Spleen (tissue), 7 donors: ENCODE data around the gene AKAP12.

ENCODE experiments used
- POLR2A ChIP-seq, 3 donors: fragments of 450-650 bp; IDR thresholded peaks; one replicate each; pipeline ENCODE4 v1.5.1; 2017; ENCODE audit warnings: antibody characterized with exemption in 3 of 3, mild to moderate bottlenecking in 1 of 3
- TF ChIP-seq, protein P1 (sequence below), 11 experiments: fragments of 200-600 bp in 7 of 11; fragments of 450-650 bp in 4 of 11; sonication (generic) in 4 of 11; IDR thresholded peaks in 8 of 11; conservative IDR thresholded peaks in 3 of 11; 1 replicate in 7 of 11; 2 replicates in 4 of 11; pipeline versions ENCODE4 v1.4.0 to v1.8.0; 2016 to 2021; ENCODE audit warnings: antibody characterized with exemption in 11 of 11, inconsistent platforms in 4 of 11, mild to moderate bottlenecking in 1 of 11
- donor health status: DM: no; HTN: no; CAD: no; lungs with moderate emphysema.
- donor health status: DM: no; HTN: no; CAD: no.
- donor health status: DM: no; HTN: no; CAD: no.

DNA sequence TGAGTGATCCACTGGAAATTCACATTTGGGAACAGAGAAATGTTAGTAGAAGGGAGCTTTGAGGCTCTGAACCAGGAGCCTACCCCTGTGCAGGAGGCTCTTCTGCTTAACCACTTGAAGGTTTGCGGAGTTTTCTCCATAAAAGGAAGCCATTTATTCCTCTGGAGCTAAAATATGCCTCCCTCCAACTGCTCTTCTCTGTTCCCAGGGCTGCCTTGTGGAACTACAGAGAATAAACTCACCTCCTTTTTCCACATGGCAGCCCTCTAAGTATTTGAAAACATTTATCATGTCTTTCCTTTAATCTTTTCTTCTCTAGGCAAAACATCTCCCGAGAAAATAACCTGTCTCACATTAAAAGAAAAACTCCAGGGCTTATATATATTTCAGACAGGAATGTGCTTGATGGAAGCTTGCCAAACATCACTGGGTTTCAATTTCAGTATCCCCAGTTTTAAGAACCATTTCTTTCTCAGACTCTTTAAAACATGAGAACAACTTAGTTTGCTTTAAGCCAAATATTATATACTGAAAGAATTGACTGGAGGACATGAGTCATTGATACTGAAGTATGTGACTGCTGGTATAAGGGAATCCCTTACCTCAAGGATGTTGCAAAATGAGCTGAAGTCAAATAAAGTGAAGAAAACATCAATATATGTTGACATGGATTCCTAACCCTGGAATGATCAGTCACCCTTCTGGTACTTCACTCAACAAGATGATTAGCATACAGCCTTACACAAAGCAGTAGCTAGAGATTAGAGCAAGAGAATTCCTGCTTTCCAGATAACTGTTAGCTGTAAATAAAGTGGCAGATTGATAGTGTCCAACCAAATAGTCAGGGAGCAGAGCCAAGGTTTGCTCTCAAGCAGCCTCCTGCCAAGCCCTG lies 77.6 kb downstream of the AKAP12 start:
- TF ChIP-seq, protein P1, sequence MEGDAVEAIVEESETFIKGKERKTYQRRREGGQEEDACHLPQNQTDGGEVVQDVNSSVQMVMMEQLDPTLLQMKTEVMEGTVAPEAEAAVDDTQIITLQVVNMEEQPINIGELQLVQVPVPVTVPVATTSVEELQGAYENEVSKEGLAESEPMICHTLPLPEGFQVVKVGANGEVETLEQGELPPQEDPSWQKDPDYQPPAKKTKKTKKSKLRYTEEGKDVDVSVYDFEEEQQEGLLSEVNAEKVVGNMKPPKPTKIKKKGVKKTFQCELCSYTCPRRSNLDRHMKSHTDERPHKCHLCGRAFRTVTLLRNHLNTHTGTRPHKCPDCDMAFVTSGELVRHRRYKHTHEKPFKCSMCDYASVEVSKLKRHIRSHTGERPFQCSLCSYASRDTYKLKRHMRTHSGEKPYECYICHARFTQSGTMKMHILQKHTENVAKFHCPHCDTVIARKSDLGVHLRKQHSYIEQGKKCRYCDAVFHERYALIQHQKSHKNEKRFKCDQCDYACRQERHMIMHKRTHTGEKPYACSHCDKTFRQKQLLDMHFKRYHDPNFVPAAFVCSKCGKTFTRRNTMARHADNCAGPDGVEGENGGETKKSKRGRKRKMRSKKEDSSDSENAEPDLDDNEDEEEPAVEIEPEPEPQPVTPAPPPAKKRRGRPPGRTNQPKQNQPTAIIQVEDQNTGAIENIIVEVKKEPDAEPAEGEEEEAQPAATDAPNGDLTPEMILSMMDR (IDR thresholded peaks at IDR 0.05 in 8 of 11, conservative IDR thresholded peaks at IDR 0.05 in 3 of 11): no peak
- no peak for TF ChIP-seq POLR2A (IDR thresholded peaks at IDR 0.05)
